Mesendoderm (in vitro differentiated cells): ENCODE measurements around the gene CEP68.

Experiments
- DNase-seq: peaks from one replicate; pipeline ENCODE4 v3.0.0; 2013
- H2AK5ac ChIP-seq: 2 replicates; pipeline ENCODE4 v1.6.1; 2013; ENCODE audit warnings: low read length, inconsistent platforms
- H2BK120ac ChIP-seq: 2 replicates; pipeline ENCODE4 v1.6.1; 2013; ENCODE audit warnings: low read depth, mild to moderate bottlenecking, low read length, moderate library complexity, mixed read lengths
- H2BK15ac ChIP-seq: replicated peaks from 2 replicates; pipeline ENCODE4 v1.6.1; 2013; ENCODE audit warnings: low read depth, mild to moderate bottlenecking, moderate library complexity
- H2BK5ac ChIP-seq: 2 replicates; pipeline ENCODE4 v1.6.1; 2013; ENCODE audit warnings: low read length, inconsistent platforms
- H3K18ac ChIP-seq: 2 replicates; pipeline ENCODE4 v1.6.1; 2013; ENCODE audit warnings: mild to moderate bottlenecking, low read length, mixed read lengths
- H3K23ac ChIP-seq: one replicate; pipeline ENCODE4 v1.6.1; 2013; ENCODE audit warnings: low read length
- H3K27ac ChIP-seq: 2 replicates; pipeline ENCODE4 v1.5.1; 2013; ENCODE audit warnings: low read depth, mild to moderate bottlenecking, inconsistent platforms, low read length, moderate library complexity
- H3K27me3 ChIP-seq: 2 replicates; pipeline ENCODE4 v1.6.1; 2013; ENCODE audit warnings: low read length, control low read depth, mild to moderate bottlenecking, inconsistent platforms; ENCODE audit not compliant: insufficient read depth, poor library complexity
- H3K36me3 ChIP-seq: 2 replicates; pipeline ENCODE4 v1.6.1; 2013; ENCODE audit warnings: low read length, inconsistent platforms; ENCODE audit not compliant: control insufficient read depth, insufficient read depth
- H3K4ac ChIP-seq: one replicate; pipeline ENCODE4 v1.6.1; 2013; ENCODE audit warnings: low read depth, mild to moderate bottlenecking, low read length, moderate library complexity
- H3K4me1 ChIP-seq: 2 replicates; pipeline ENCODE4 v1.6.1; 2013; ENCODE audit warnings: low read depth, low read length, inconsistent platforms; ENCODE audit not compliant: control insufficient read depth
- H3K4me2 ChIP-seq: 2 replicates; pipeline ENCODE4 v1.6.1; 2013; ENCODE audit warnings: low read length
- H3K4me3 ChIP-seq: 2 replicates; pipeline ENCODE4 v1.5.1; 2013; ENCODE audit warnings: mild to moderate bottlenecking, low read length
- H3K56ac ChIP-seq: one replicate; pipeline ENCODE4 v1.6.1; 2013; ENCODE audit warnings: low read length
- H3K79me1 ChIP-seq: 2 replicates; pipeline ENCODE4 v1.6.1; 2013; ENCODE audit warnings: low read length, inconsistent platforms
- H3K79me2 ChIP-seq: 2 replicates; pipeline ENCODE4 v1.6.1; 2013; ENCODE audit warnings: mild to moderate bottlenecking, low read length; ENCODE audit not compliant: control insufficient read depth, insufficient read depth
- H3K9ac ChIP-seq: 2 replicates; pipeline ENCODE4 v1.6.1; 2013; ENCODE audit warnings: low read length, inconsistent platforms
- H4K5ac ChIP-seq: one replicate; pipeline ENCODE4 v1.6.1; 2013; ENCODE audit warnings: low read length
- H4K8ac ChIP-seq: one replicate; pipeline ENCODE4 v1.6.1; 2013; ENCODE audit warnings: low read depth, mild to moderate bottlenecking, control low read depth, low read length, moderate library complexity
- WGBS: extraction: QIAGEN DNeasy Blood & Tissue Kit; methylation state at CpG from one replicate; pipeline ENCODE4 v1.1.7; 2013; ENCODE audit warnings: low lambda C conversion rate, missing lambda C conversion rate; ENCODE audit not compliant: insufficient coverage; ENCODE audit errors: extremely low coverage; 5-methylcytosine and 5-hydroxymethylcytosine counted together

CEP68 gene

GRCh38 chr2:65092791-65093190, 36.6 kb downstream of the CEP68 start:
- Histone ChIP-seq H2BK5ac (no peak overlapping the region), H4K8ac (no peak overlapping the region), H3K79me1 (peaks cover 7% of the 10 kb centered on the region), H3K23ac (no peak overlapping the region), H3K4me2 (no peak overlapping the region), H2AK5ac (no peak overlapping the region), H3K4ac (no peak overlapping the region), H2BK15ac (no peak overlapping the region), H3K4me3 (no peak overlapping the region), H3K56ac (no peak overlapping the region), H4K5ac (no peak overlapping the region), H3K27me3 (no peaks in the 10 kb centered on the region), H2BK120ac (no peak overlapping the region), H3K18ac (no peak overlapping the region), H3K36me3 (peaks cover 1% of the 10 kb centered on the region), H3K79me2 (no peaks in the 10 kb centered on the region), H3K4me1 (no peaks in the 10 kb centered on the region), H3K9ac (no peak overlapping the region), H3K27ac (no peak overlapping the region)
- WGBS: no CpG with 5 or more reads among the region's 4 CpGs
- peak; percentile 65 for DNase-seq

GRCh38 chr2:65093211-65093610, 37.0 kb downstream of the CEP68 start:
- no peak overlapping the region for H3K4ac ChIP-seq
- no peak overlapping the region for H3K4me2 ChIP-seq
- DNase-seq: no peak
- H3K79me1 ChIP-seq: peaks cover 7% of the 10 kb centered on the region
- no peaks in the 10 kb centered on the region for H3K4me1 ChIP-seq
- no peaks in the 10 kb centered on the region for H3K79me2 ChIP-seq
- no peak overlapping the region for H3K9ac ChIP-seq
- H2BK120ac ChIP-seq: no peak overlapping the region
- no peaks in the 10 kb centered on the region for H3K27me3 ChIP-seq
- H2BK5ac ChIP-seq: no peak overlapping the region
- no peak overlapping the region for H3K23ac ChIP-seq
- H3K27ac ChIP-seq: no peak overlapping the region
- H3K36me3 ChIP-seq: peaks cover 1% of the 10 kb centered on the region
- no peak overlapping the region for H3K18ac ChIP-seq
- no peak overlapping the region for H3K56ac ChIP-seq
- H2BK15ac ChIP-seq: no peak overlapping the region
- H2AK5ac ChIP-seq: no peak overlapping the region
- no peak overlapping the region for H4K8ac ChIP-seq
- H4K5ac ChIP-seq: no peak overlapping the region
- no peak overlapping the region for H3K4me3 ChIP-seq

GRCh38 chr2:65096948-65097347, 40.7 kb downstream of the CEP68 start:
- no peak overlapping the region for H3K27ac ChIP-seq
- peaks cover 9% of the 10 kb centered on the region for H3K79me1 ChIP-seq
- no peak for DNase-seq
- H2BK15ac ChIP-seq: no peak overlapping the region
- WGBS: no CpG with 5 or more reads among the region's 1 CpG
- H4K8ac ChIP-seq: no peak overlapping the region
- H3K27me3 ChIP-seq: no peaks in the 10 kb centered on the region
- no peak overlapping the region for H3K56ac ChIP-seq
- H3K23ac ChIP-seq: no peak overlapping the region
- peaks cover 2% of the 10 kb centered on the region for H3K36me3 ChIP-seq
- H3K18ac ChIP-seq: no peak overlapping the region
- H2BK5ac ChIP-seq: no peak overlapping the region
- H3K9ac ChIP-seq: no peak overlapping the region
- no peak overlapping the region for H3K4ac ChIP-seq
- H3K4me1 ChIP-seq: no peaks in the 10 kb centered on the region
- H3K79me2 ChIP-seq: no peaks in the 10 kb centered on the region
- no peak overlapping the region for H4K5ac ChIP-seq
- H3K4me2 ChIP-seq: no peak overlapping the region
- H2AK5ac ChIP-seq: no peak overlapping the region
- no peak overlapping the region for H3K4me3 ChIP-seq
- no peak overlapping the region for H2BK120ac ChIP-seq

- Histone ChIP-seq H3K4me1 (no peaks in the 10 kb centered on the region), H3K79me2 (no peaks in the 10 kb centered on the region), H3K4me2 (no peak overlapping the region), H3K23ac (no peak overlapping the region), H3K79me1 (peaks cover 9% of the 10 kb centered on the region), H4K8ac (no peak overlapping the region), H2BK120ac (no peak overlapping the region), H4K5ac (no peak overlapping the region), H3K27me3 (no peaks in the 10 kb centered on the region), H3K4ac (no peak overlapping the region), H3K27ac (no peak overlapping the region), H3K18ac (no peak overlapping the region), H3K56ac (no peak overlapping the region), H2AK5ac (no peak overlapping the region), H3K36me3 (peaks cover 2% of the 10 kb centered on the region), H2BK15ac (no peak overlapping the region), H3K4me3 (no peak overlapping the region), H3K9ac (no peak overlapping the region), H2BK5ac (no peak overlapping the region)
- WGBS: 100% methylated on average over 1 of the region's 1 CpG
- no peak for DNase-seq
Observed at GRCh38 chr2:65097844-65098243, 41.6 kb downstream of the CEP68 start.

- Histone ChIP-seq H3K27ac (no peak overlapping the region), H3K36me3 (peaks cover 2% of the 10 kb centered on the region), H3K79me2 (no peaks in the 10 kb centered on the region), H3K18ac (no peak overlapping the region), H2BK15ac (no peak overlapping the region), H3K56ac (no peak overlapping the region), H2BK120ac (no peak overlapping the region), H4K8ac (no peak overlapping the region), H3K79me1 (peaks cover 9% of the 10 kb centered on the region), H3K4me3 (no peak overlapping the region), H3K4ac (no peak overlapping the region), H3K9ac (no peak overlapping the region), H3K27me3 (no peaks in the 10 kb centered on the region), H3K23ac (no peak overlapping the region), H2BK5ac (no peak overlapping the region), H3K4me2 (no peak overlapping the region), H3K4me1 (no peaks in the 10 kb centered on the region), H2AK5ac (no peak overlapping the region), H4K5ac (no peak overlapping the region)
- no CpG with 5 or more reads among the region's 5 CpGs for WGBS
- no peak for DNase-seq
Observed at GRCh38 chr2:65098741-65099140, 42.5 kb downstream of the CEP68 start.

GRCh38 chr2:65101071-65101470, 44.9 kb downstream of the CEP68 start:
- Histone ChIP-seq H3K79me1 (peaks cover 5% of the 10 kb centered on the region), H2BK120ac (no peak overlapping the region), H2AK5ac (no peak overlapping the region), H3K9ac (no peak overlapping the region), H3K4ac (no peak overlapping the region), H4K8ac (no peak overlapping the region), H3K27ac (no peak overlapping the region), H3K23ac (no peak overlapping the region), H3K4me3 (no peak overlapping the region), H3K27me3 (no peaks in the 10 kb centered on the region), H3K56ac (no peak overlapping the region), H3K4me2 (no peak overlapping the region), H3K36me3 (peaks cover 3% of the 10 kb centered on the region), H3K79me2 (peaks cover 2% of the 10 kb centered on the region), H2BK5ac (no peak overlapping the region), H3K18ac (no peak overlapping the region), H2BK15ac (no peak overlapping the region), H4K5ac (no peak overlapping the region), H3K4me1 (no peaks in the 10 kb centered on the region)
- WGBS: no CpG with 5 or more reads among the region's 3 CpGs
- no peak for DNase-seq
